HepG2 (cell line): ENCODE data around the gene SYNJ2. TPM values are rescaled to one million over a fixed set of nuclear protein-coding genes. Genes with fewer than 3 reads are reported as not detected.

Source experiments
- ARNT2 ChIP-seq: sonication (generic); formaldehyde crosslinking; IDR thresholded peaks from 2 replicates; pipeline ENCODE4 v1.8.0; 2022; ENCODE audit warnings: mild to moderate bottlenecking, low read depth, missing genetic modification reagents, moderate library complexity
- CCAR2 ChIP-seq: fragments of 200-400 bp; formaldehyde crosslinking; optimal IDR thresholded peaks from 2 replicates; pipeline ENCODE3; 2018; ENCODE audit warnings: low read depth, mild to moderate bottlenecking, low read length, moderate library complexity
- ELF3 ChIP-seq: IDR thresholded peaks from 2 replicates; pipeline ENCODE4 v1.6.1; 2016; ENCODE audit warnings: missing genetic modification reagents, missing compliant biosample characterization
- ISX ChIP-seq: sonication (generic); formaldehyde crosslinking; conservative IDR thresholded peaks from 2 replicates; pipeline ENCODE4 v1.5.0; 2020; ENCODE audit warnings: missing genetic modification reagents
- RFXAP ChIP-seq: sonication (generic); formaldehyde crosslinking; IDR thresholded peaks from 2 replicates; pipeline ENCODE4 v1.4.0; 2020; ENCODE audit warnings: missing genetic modification reagents, borderline replicate concordance
- SOX5 ChIP-seq: IDR thresholded peaks from 2 replicates; pipeline ENCODE4 v1.6.1; 2016; ENCODE audit warnings: borderline replicate concordance
- SP4 ChIP-seq: sonication (generic); formaldehyde crosslinking; IDR thresholded peaks from 2 replicates; pipeline ENCODE4 v1.8.1; 2023; ENCODE audit warnings: mild to moderate bottlenecking, missing genetic modification reagents
- SPEN ChIP-seq: sonication (generic); formaldehyde crosslinking; IDR thresholded peaks from 2 replicates; pipeline ENCODE4 v1.5.1; 2020; ENCODE audit warnings: low read depth, mild to moderate bottlenecking, missing genetic modification reagents
- STAG1 ChIP-seq: sonication (generic); formaldehyde crosslinking; IDR thresholded peaks from 2 replicates; pipeline ENCODE4 v1.4.0; 2020; ENCODE audit warnings: missing genetic modification reagents
- STAT5B ChIP-seq: sonication (generic); formaldehyde crosslinking; IDR thresholded peaks from 2 replicates; pipeline ENCODE4 v1.4.0; 2020; ENCODE audit warnings: missing genetic modification reagents
- TARDBP ChIP-seq: sonication (generic); formaldehyde crosslinking; IDR thresholded peaks from 2 replicates; pipeline ENCODE4 v1.8.0; 2022; ENCODE audit warnings: mild to moderate bottlenecking, missing genetic modification reagents
- ZNF143 ChIP-seq: sonication (generic); formaldehyde crosslinking; IDR thresholded peaks from 2 replicates; pipeline ENCODE4 v1.4.0; 2020; ENCODE audit warnings: missing genetic modification reagents
- ZNF251 ChIP-seq: sonication (generic); formaldehyde crosslinking; IDR thresholded peaks from 2 replicates; pipeline ENCODE4 v1.9.0; 2021; ENCODE audit warnings: mild to moderate bottlenecking, missing genetic modification reagents
- ZNF326 ChIP-seq: sonication (generic); formaldehyde crosslinking; IDR thresholded peaks from 2 replicates; pipeline ENCODE4 v1.4.0; 2020; ENCODE audit warnings: missing genetic modification reagents, borderline replicate concordance
- ZNF44 ChIP-seq: sonication (generic); formaldehyde crosslinking; IDR thresholded peaks from 2 replicates; pipeline ENCODE4 v1.5.1; 2020; ENCODE audit warnings: mild to moderate bottlenecking, missing genetic modification reagents
- ZNF572 ChIP-seq: sonication (generic); formaldehyde crosslinking; IDR thresholded peaks from 2 replicates; pipeline ENCODE4 v1.5.1; 2020; ENCODE audit warnings: mild to moderate bottlenecking, missing genetic modification reagents
- ZSCAN21 ChIP-seq: sonication (generic); formaldehyde crosslinking; IDR thresholded peaks from 2 replicates; pipeline ENCODE4 v1.8.0; 2022; ENCODE audit warnings: mild to moderate bottlenecking, missing genetic modification reagents, moderate library complexity, borderline replicate concordance
- polyA plus RNA-seq, 8 experiments: library from polyadenylated mRNA; depleted of rRNA in 3 of 8; stranded (reverse) in 7 of 8; unstranded in 1 of 8; fragments of >200 nt; fragmentation: Illumina TruSeq in 4 of 8; extraction: Trizol in 4 of 8; gene quantifications; 2 replicates each; pipeline versions ENCODE4 v1.2.1 to v1.2.3, GENCODE V29; 2011 to 2016; ENCODE audit warnings: low read depth in 4 of 8, missing spikeins in 1 of 8, mixed read lengths in 1 of 8; ENCODE audit not compliant: insufficient read depth in 1 of 8
- total RNA-seq, 5 experiments: library from RNA; depleted of rRNA; stranded (reverse); fragments of >200 nt; fragmentation: Illumina TruSeq; extraction: Trizol; gene quantifications; 2 replicates each; pipeline ENCODE4 v1.2.3, GENCODE V29; 2016; ENCODE audit warnings: low read depth in 1 of 5
- TF ChIP-seq, protein P1 (sequence below): sonication (generic); formaldehyde crosslinking; IDR thresholded peaks from 2 replicates; pipeline ENCODE4 v1.4.0; 2020; ENCODE audit warnings: mild to moderate bottlenecking, missing genetic modification reagents
- TF ChIP-seq, protein P2 (sequence below): sonication (generic); formaldehyde crosslinking; IDR thresholded peaks from 2 replicates; pipeline ENCODE4 v1.4.0; 2020; ENCODE audit warnings: missing genetic modification reagents, low read depth, mild to moderate bottlenecking, borderline replicate concordance
- TF ChIP-seq, protein P3 (sequence below): sonication (generic); formaldehyde crosslinking; IDR thresholded peaks from 2 replicates; pipeline ENCODE4 v1.5.1; 2020; ENCODE audit warnings: missing genetic modification reagents, mild to moderate bottlenecking, borderline replicate concordance

Gene SYNJ2
- total and polyA plus RNA-seq, 2 of the 13 experiments (the other 11 are each of a cell fraction or from before 2014, with no cell fraction given) = 39.1 to 57.6 TPM

DNA sequence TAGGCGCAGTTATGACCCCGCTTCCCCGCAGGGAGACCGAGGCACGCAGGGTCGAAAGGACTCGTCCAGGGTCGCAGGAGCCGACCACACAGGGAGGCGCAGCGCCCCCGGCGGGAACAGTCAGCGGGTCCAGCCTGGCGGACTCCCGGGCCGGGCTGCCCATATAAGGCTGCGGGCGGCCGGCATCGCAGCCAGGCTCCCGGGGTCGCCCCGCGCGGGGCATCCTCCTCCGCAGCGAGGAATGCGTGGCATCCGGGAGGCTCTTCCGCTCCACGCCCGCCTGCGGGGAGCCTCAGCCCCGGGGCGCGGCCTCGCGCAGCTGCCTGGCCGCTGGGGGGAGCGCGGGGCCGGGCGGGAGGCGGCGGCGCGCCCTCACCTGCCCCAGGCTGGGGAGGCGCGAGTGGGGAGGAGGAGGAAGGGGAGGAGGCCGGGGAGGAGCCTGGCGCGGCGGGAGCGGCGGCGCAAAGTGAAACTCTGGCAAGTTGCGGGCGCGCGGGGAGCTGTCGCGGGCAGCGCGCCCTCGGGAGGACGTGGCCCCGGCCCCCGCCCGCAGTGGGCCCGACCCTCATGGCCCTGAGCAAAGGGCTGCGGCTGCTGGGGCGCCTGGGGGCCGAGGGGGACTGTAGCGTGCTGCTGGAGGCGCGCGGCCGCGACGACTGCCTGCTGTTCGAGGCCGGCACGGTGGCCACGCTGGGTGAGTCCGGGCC, at the start of gene SYNJ2 (continued):
- TF ChIP-seq SP4 (CRISPR knock-in tag) (peak; percentile 72), TARDBP (peak; percentile 57; the same call in 1 of the 2 replicates), STAG1 (peak; percentile 31; the same call in 1 of the 2 replicates), ZNF572 (CRISPR knock-in tag) (no peak), RFXAP (CRISPR knock-in tag) (peak; percentile 51; the same call in 1 of the 2 replicates), ISX (CRISPR knock-in tag) (peak; percentile 71), ARNT2 (peak; percentile 88), ZNF326 (no peak), ELF3 (CRISPR knock-in tag) (peak; percentile 81), STAT5B (CRISPR knock-in tag) (no peak), ZNF251 (CRISPR knock-in tag) (no peak), SPEN (CRISPR knock-in tag) (no peak; the same call in 1 of the 2 replicates), SOX5 (CRISPR knock-in tag) (peak; percentile 25), ZSCAN21 (peak; percentile 77), CCAR2 (no peak), ZNF44 (0 out of 2 replicates have a peak, but pooled peaks have one; percentile 38), ZNF143 (no peak)
- TF ChIP-seq, protein P1, sequence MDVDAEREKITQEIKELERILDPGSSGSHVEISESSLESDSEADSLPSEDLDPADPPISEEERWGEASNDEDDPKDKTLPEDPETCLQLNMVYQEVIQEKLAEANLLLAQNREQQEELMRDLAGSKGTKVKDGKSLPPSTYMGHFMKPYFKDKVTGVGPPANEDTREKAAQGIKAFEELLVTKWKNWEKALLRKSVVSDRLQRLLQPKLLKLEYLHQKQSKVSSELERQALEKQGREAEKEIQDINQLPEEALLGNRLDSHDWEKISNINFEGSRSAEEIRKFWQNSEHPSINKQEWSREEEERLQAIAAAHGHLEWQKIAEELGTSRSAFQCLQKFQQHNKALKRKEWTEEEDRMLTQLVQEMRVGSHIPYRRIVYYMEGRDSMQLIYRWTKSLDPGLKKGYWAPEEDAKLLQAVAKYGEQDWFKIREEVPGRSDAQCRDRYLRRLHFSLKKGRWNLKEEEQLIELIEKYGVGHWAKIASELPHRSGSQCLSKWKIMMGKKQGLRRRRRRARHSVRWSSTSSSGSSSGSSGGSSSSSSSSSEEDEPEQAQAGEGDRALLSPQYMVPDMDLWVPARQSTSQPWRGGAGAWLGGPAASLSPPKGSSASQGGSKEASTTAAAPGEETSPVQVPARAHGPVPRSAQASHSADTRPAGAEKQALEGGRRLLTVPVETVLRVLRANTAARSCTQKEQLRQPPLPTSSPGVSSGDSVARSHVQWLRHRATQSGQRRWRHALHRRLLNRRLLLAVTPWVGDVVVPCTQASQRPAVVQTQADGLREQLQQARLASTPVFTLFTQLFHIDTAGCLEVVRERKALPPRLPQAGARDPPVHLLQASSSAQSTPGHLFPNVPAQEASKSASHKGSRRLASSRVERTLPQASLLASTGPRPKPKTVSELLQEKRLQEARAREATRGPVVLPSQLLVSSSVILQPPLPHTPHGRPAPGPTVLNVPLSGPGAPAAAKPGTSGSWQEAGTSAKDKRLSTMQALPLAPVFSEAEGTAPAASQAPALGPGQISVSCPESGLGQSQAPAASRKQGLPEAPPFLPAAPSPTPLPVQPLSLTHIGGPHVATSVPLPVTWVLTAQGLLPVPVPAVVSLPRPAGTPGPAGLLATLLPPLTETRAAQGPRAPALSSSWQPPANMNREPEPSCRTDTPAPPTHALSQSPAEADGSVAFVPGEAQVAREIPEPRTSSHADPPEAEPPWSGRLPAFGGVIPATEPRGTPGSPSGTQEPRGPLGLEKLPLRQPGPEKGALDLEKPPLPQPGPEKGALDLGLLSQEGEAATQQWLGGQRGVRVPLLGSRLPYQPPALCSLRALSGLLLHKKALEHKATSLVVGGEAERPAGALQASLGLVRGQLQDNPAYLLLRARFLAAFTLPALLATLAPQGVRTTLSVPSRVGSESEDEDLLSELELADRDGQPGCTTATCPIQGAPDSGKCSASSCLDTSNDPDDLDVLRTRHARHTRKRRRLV (CRISPR knock-in tag) = no peak
- TF ChIP-seq, protein P2, sequence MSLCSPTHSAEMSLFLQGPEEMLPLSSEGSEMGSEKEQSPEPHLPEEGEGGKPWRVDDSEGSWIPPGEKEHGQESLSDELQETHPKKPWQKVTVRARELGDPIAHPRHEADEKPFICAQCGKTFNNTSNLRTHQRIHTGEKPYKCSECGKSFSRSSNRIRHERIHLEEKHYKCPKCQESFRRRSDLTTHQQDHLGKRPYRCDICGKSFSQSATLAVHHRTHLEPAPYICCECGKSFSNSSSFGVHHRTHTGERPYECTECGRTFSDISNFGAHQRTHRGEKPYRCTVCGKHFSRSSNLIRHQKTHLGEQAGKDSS = peak; percentile 20; the same call in 1 of the 2 replicates
- TF ChIP-seq, protein P3, sequence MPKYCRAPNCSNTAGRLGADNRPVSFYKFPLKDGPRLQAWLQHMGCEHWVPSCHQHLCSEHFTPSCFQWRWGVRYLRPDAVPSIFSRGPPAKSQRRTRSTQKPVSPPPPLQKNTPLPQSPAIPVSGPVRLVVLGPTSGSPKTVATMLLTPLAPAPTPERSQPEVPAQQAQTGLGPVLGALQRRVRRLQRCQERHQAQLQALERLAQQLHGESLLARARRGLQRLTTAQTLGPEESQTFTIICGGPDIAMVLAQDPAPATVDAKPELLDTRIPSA = 0 out of 2 replicates have a peak, but pooled peaks have one; percentile 16
